ENCODE measurements around the gene ULBP3.
"Not testable (repeated sequence)": the region's sequence is repeated elsewhere in the genome, so short reads cannot be mapped to it uniquely, and the experiment has no call there.

The ULBP3 gene

DNA sequence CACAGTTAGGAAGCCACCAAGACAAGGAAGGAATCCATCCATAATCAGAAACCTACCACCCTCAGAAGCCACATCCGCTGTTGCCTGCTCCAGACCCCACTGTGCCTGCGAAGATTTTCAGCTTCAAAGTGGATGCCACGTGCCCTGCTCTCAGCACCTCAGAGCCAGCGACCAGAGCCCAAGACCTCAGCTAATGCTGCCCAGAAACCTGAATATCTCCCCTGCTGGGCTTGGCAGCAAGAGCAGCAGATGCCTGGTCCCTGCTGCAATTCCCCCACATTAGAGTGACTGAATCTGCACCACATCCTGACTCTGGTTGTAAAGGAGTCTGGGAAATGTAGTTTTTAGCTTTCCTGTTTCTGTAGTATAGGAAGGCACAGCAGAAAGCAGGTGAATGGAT is 10.7 kb upstream of the ULBP3 start:
- peak in 1 of 3 donors; percentile 14 for DNase-seq
- Histone ChIP-seq H3K27me3 (replicated peaks; ENCODE audit: control insufficient read depth, insufficient read depth, low read length, poor library complexity, severe bottlenecking) (no peaks in the 10 kb centered on the region), H3K36me3 (ENCODE audit: control insufficient read depth, insufficient read depth, low read length) (no peaks in the 10 kb centered on the region), H3K4me3 (ENCODE audit: insufficient read depth, low read depth, low read length, poor library complexity, severe bottlenecking) (no peak overlapping the region), H3K27ac (ENCODE audit: insufficient read depth, low read length, poor library complexity, severe bottlenecking) (no peak overlapping the region), H3K4me1 (ENCODE audit: control insufficient read depth, insufficient read depth, low read length, poor library complexity, severe bottlenecking) (no peaks in the 10 kb centered on the region), H3K9me3 (ENCODE audit: control insufficient read depth, low read length) (no peaks in the 10 kb centered on the region)

DNA sequence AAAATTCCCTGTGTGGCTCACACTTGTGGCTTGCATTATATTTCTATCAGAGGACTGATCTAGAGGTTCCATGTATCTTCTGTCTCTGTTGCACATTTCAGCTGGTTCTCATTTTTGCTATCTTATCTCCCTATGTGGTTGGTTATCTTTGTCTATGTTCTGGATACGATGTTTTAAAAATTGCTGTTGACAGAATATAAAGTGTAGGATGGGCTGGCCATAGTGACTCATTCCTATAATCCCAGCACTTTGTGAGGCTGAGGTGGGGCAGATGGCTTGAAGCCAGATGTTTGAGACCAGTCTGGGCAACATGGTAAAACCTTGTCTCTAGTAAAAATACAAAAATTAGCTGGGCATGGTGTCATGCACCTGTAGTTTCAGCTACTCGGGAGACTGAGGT is 9.9 kb upstream of the ULBP3 start:
- no peaks in the 10 kb centered on the region for H3K4me1 ChIP-seq (ENCODE audit: control insufficient read depth, insufficient read depth, low read length, poor library complexity, severe bottlenecking)
- no peaks in the 10 kb centered on the region for H3K9me3 ChIP-seq (ENCODE audit: control insufficient read depth, low read length)
- no peaks in the 10 kb centered on the region for H3K36me3 ChIP-seq (ENCODE audit: control insufficient read depth, insufficient read depth, low read length)
- DNase-seq, result no peak
- H3K4me3 ChIP-seq (ENCODE audit: insufficient read depth, low read depth, low read length, poor library complexity, severe bottlenecking), result no peak overlapping the region
- H3K27me3 ChIP-seq (replicated peaks; ENCODE audit: control insufficient read depth, insufficient read depth, low read length, poor library complexity, severe bottlenecking), result no peaks in the 10 kb centered on the region
- H3K27ac ChIP-seq (ENCODE audit: insufficient read depth, low read length, poor library complexity, severe bottlenecking), result no peak overlapping the region

DNA sequence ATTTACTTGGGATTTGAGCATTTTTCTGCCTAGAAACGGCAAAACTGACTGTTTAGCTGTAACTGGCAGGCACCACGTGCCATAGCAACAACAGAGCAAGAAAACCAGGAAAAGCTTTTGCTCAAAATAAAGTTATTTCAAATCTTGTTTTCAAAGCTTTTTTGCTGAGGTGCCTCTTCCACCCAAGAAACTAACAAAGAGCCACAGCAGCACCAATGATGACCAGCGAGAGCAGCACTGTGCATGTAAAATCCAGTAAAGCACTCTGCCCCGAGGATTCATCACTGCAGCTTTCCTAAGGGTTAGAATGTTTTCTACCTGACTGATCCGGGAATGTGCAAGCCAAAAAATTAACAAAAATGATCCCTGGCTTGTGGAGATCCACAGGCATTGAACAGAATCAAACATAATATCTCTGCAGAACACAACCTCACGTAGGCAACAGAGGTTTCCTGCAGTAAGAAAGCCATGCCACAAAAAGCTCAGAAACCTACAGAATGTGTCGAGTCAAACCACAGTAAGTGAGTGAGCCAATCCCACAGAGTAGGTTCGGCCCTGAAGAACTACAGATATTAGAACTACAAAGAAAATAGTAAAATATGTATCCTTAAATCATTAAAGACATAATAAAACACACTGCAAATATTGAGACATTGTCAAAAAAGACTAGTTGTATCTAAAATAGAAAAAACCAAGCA is 7.4 kb upstream of the ULBP3 start:
- no peak for DNase-seq
- Histone ChIP-seq H3K36me3 (ENCODE audit: control insufficient read depth, insufficient read depth, low read length) (no peaks in the 10 kb centered on the region), H3K4me3 (ENCODE audit: insufficient read depth, low read depth, low read length, poor library complexity, severe bottlenecking) (no peak overlapping the region), H3K27ac (ENCODE audit: insufficient read depth, low read length, poor library complexity, severe bottlenecking) (no peak overlapping the region), H3K9me3 (ENCODE audit: control insufficient read depth, low read length) (no peaks in the 10 kb centered on the region), H3K27me3 (replicated peaks; ENCODE audit: control insufficient read depth, insufficient read depth, low read length, poor library complexity, severe bottlenecking) (no peaks in the 10 kb centered on the region), H3K4me1 (ENCODE audit: control insufficient read depth, insufficient read depth, low read length, poor library complexity, severe bottlenecking) (no peaks in the 10 kb centered on the region)

DNA sequence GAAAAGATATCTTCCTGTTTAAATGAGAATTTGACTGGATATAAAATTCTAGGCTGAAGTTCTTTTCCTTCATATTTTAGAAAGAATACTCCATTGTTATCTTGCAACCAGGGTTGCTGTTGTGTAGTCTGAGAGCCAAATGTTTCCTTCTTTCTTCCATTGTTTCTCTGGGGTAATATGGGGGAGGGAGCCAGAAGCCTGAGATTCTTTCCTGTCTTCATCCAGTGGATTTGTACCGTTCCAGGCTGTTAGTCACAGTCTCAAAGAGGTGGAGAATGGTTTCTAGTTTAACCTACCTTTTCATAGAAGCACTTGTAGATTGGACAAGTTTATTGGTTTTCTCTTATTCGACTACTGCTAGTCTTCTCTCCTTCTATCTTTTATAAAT is 6.1 kb upstream of the ULBP3 start:
- H3K27me3 ChIP-seq (replicated peaks; ENCODE audit: control insufficient read depth, insufficient read depth, low read length, poor library complexity, severe bottlenecking), result no peaks in the 10 kb centered on the region
- no peak for DNase-seq
- H3K9me3 ChIP-seq (ENCODE audit: control insufficient read depth, low read length), result no peaks in the 10 kb centered on the region
- H3K4me3 ChIP-seq (ENCODE audit: insufficient read depth, low read depth, low read length, poor library complexity, severe bottlenecking), result no peak overlapping the region
- H3K4me1 ChIP-seq (ENCODE audit: control insufficient read depth, insufficient read depth, low read length, poor library complexity, severe bottlenecking), result no peaks in the 10 kb centered on the region
- H3K36me3 ChIP-seq (ENCODE audit: control insufficient read depth, insufficient read depth, low read length), result no peaks in the 10 kb centered on the region
- H3K27ac ChIP-seq (ENCODE audit: insufficient read depth, low read length, poor library complexity, severe bottlenecking), result no peak overlapping the region

DNA sequence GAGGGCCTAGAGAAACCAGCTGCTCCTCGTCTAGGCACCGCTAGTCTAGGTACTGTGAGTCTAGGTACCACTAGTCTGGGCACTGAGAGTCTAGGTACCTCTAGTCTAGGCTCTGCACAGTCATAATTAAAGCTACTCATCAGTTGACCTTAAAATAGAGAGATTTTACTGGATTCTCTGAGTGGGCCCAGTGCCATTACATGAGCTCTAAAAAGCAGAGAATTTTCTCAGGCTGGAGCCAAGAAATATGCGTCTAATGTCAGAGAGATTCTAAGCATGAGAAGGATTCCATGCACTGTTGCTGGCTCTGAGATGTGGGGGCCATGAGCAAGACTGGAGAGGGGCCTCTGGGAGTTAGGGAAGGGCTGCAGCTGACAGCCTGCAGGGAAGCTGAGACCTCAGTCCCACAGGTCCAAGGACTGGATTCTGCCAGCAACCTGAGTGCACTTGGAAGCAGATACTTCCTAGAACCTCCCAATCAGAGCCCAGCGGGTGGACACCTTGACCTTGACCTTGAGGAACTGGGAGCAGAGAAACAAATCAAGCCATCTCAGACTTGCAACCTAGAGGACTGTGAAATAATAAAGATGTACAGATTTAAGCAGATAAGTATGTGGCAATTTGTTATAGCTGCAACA is 5.6 kb upstream of the ULBP3 start:
- H3K9me3 ChIP-seq (ENCODE audit: control insufficient read depth, low read length); H3K27ac ChIP-seq (ENCODE audit: insufficient read depth, low read length, poor library complexity, severe bottlenecking); H3K27me3 ChIP-seq (replicated peaks; ENCODE audit: control insufficient read depth, insufficient read depth, low read length, poor library complexity, severe bottlenecking); H3K4me3 ChIP-seq (ENCODE audit: insufficient read depth, low read depth, low read length, poor library complexity, severe bottlenecking); H3K4me1 ChIP-seq (ENCODE audit: control insufficient read depth, insufficient read depth, low read length, poor library complexity, severe bottlenecking); DNase-seq; H3K36me3 ChIP-seq (ENCODE audit: control insufficient read depth, insufficient read depth, low read length): not testable (repeated sequence)

DNA sequence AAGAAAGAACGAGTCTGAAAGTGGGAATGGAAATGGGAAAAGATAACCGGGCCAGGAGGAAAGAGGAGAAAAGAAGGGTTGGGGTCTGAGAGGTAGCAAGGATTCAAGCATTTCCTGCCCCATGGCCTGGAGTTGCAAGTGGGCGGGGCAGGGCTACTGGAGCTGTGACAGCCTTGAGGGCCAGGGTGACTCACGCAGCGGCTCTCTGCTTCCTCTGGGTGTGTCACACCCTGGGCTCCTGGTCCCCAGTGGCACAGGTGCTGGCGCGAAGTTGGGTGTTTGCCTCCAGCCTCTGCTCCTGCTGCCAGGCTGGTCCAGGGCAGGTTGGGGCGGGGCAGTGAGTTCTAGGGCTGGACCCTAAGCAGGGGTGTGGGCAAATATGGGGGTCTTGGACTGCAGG is 3.3 kb upstream of the ULBP3 start:
- no peaks in the 10 kb centered on the region for H3K36me3 ChIP-seq (ENCODE audit: control insufficient read depth, insufficient read depth, low read length)
- H3K27me3 ChIP-seq (replicated peaks; ENCODE audit: control insufficient read depth, insufficient read depth, low read length, poor library complexity, severe bottlenecking), result no peaks in the 10 kb centered on the region
- no peak overlapping the region for H3K27ac ChIP-seq (ENCODE audit: insufficient read depth, low read length, poor library complexity, severe bottlenecking)
- H3K4me3 ChIP-seq (ENCODE audit: insufficient read depth, low read depth, low read length, poor library complexity, severe bottlenecking), result no peak overlapping the region
- H3K4me1 ChIP-seq (ENCODE audit: control insufficient read depth, insufficient read depth, low read length, poor library complexity, severe bottlenecking), result no peaks in the 10 kb centered on the region
- H3K9me3 ChIP-seq (ENCODE audit: control insufficient read depth, low read length), result no peaks in the 10 kb centered on the region
- DNase-seq, result peak in 2 of 3 donors; percentile 21 to 26

DNA sequence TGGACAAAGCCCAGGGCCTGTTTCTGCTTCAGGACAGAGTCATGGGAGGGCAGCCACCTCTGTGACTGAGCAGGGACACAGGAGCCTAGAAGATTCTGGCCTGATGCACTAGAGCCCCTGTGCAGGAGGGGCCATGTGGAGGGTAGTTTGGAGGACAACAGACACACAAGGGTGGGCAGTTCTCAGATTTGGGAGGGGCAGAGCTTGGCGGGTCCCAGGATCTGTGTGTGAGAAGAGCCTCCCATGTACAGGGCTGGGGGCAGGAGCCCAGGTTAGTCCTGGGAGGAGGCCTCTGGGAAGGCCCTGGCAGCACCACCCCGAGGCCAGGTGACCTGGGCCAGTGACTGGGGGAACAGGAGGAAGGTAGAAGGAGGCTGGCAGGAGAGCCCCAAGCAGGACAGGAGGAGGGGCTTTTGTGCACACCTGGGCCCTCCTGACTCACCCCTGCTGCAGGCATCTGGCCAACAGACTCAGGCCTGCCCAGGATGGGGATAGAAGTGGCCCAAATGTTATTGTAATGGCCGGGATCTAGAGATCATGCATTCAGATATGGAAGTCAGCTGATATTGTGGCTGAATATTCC is 1.4 kb upstream of the ULBP3 start:
- H3K27me3 ChIP-seq (replicated peaks; ENCODE audit: control insufficient read depth, insufficient read depth, low read length, poor library complexity, severe bottlenecking), result no peaks in the 10 kb centered on the region
- no peaks in the 10 kb centered on the region for H3K4me1 ChIP-seq (ENCODE audit: control insufficient read depth, insufficient read depth, low read length, poor library complexity, severe bottlenecking)

DNA sequence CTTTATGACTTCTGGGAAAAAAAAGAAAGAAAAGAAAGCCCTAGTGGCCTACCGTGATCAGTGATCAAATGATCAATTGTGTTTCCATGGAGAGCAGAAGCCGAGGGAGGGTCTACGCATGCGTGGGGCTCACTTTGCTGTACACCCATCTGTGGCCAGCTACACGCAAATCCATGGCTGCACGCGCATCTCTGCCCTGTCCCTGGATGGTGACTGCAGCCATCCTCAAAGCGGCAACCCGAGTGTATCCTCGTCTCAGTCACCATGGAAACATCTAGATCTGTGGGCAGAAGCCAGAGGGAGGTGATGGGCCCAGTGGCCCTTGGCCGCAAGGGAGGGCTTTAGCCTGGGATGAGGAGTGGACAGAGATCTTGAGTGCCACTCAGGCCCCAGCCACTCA is 785 bp upstream of the ULBP3 start:
- peak overlapping the region; percentile 87 for H3K4me3 ChIP-seq (ENCODE audit: insufficient read depth, low read depth, low read length, poor library complexity, severe bottlenecking)

More for the DNA sequence above, 1.4 kb upstream of the ULBP3 start:
- no peak overlapping the region for H3K27ac ChIP-seq (ENCODE audit: insufficient read depth, low read length, poor library complexity, severe bottlenecking)
- DNase-seq, result no peak
- no peaks in the 10 kb centered on the region for H3K9me3 ChIP-seq (ENCODE audit: control insufficient read depth, low read length)
- no peak overlapping the region for H3K4me3 ChIP-seq (ENCODE audit: insufficient read depth, low read depth, low read length, poor library complexity, severe bottlenecking)
- H3K36me3 ChIP-seq (ENCODE audit: control insufficient read depth, insufficient read depth, low read length), result no peaks in the 10 kb centered on the region

DNA sequence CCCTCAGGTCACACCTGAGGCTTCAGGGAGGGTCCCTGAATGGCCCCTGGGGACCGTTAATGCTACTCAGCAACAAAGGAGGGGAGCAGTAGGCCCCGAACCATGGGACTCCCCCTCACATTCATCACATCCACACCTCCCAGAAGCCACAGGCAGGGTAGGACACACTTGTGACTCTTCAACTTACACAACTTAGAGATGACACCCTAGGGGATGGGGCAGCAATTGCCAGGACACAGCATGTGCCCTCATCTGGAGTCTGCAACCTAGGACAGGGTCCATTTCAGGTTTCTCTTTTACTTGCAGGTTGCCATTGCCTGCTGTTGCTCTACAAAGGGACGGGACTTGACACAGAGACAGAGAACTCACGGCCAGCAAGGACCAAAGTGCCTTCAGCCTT is 770 bp downstream of the ULBP3 start:
- H3K27me3 ChIP-seq (replicated peaks; ENCODE audit: control insufficient read depth, insufficient read depth, low read length, poor library complexity, severe bottlenecking), result no peaks in the 10 kb centered on the region
- no peaks in the 10 kb centered on the region for H3K9me3 ChIP-seq (ENCODE audit: control insufficient read depth, low read length)
- no peak overlapping the region for H3K27ac ChIP-seq (ENCODE audit: insufficient read depth, low read length, poor library complexity, severe bottlenecking)
- DNase-seq, result no peak
- peak overlapping the region; percentile 87 for H3K4me3 ChIP-seq (ENCODE audit: insufficient read depth, low read depth, low read length, poor library complexity, severe bottlenecking)
- H3K4me1 ChIP-seq (ENCODE audit: control insufficient read depth, insufficient read depth, low read length, poor library complexity, severe bottlenecking), result no peaks in the 10 kb centered on the region
- no peaks in the 10 kb centered on the region for H3K36me3 ChIP-seq (ENCODE audit: control insufficient read depth, insufficient read depth, low read length)

More for the DNA sequence above, 785 bp upstream of the ULBP3 start:
- H3K36me3 ChIP-seq (ENCODE audit: control insufficient read depth, insufficient read depth, low read length), result no peaks in the 10 kb centered on the region
- no peaks in the 10 kb centered on the region for H3K9me3 ChIP-seq (ENCODE audit: control insufficient read depth, low read length)
- H3K4me1 ChIP-seq (ENCODE audit: control insufficient read depth, insufficient read depth, low read length, poor library complexity, severe bottlenecking), result no peaks in the 10 kb centered on the region
- H3K27me3 ChIP-seq (replicated peaks; ENCODE audit: control insufficient read depth, insufficient read depth, low read length, poor library complexity, severe bottlenecking), result no peaks in the 10 kb centered on the region
- H3K27ac ChIP-seq (ENCODE audit: insufficient read depth, low read length, poor library complexity, severe bottlenecking), result no peak overlapping the region
- no peak for DNase-seq

DNA sequence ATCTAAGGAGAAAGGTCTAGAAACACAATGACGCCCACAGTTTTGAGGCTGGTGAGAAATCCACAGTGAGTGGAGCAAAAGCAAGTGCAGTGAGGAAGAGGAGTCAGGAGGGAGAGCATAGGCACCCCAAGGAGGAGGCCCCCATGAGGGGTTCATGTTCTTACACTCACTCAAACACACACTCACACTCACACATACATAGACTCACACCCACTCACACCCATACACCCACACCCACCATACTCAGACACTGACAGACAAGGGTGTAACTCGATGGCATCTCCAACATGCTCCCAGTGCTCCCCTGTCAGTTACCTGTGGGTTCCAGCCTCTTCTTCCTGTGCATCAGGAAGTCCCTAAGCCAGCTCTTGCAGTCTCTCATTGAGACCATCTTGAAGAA is 3.8 kb downstream of the ULBP3 start:
- DNase-seq, result no peak
- H3K27me3 ChIP-seq (replicated peaks; ENCODE audit: control insufficient read depth, insufficient read depth, low read length, poor library complexity, severe bottlenecking), result no peaks in the 10 kb centered on the region

More for the DNA sequence above, 3.8 kb downstream of the ULBP3 start:
- no peaks in the 10 kb centered on the region for H3K36me3 ChIP-seq (ENCODE audit: control insufficient read depth, insufficient read depth, low read length)
- no peaks in the 10 kb centered on the region for H3K9me3 ChIP-seq (ENCODE audit: control insufficient read depth, low read length)
- H3K27ac ChIP-seq (ENCODE audit: insufficient read depth, low read length, poor library complexity, severe bottlenecking), result no peak overlapping the region
- no peaks in the 10 kb centered on the region for H3K4me1 ChIP-seq (ENCODE audit: control insufficient read depth, insufficient read depth, low read length, poor library complexity, severe bottlenecking)
- no peak overlapping the region for H3K4me3 ChIP-seq (ENCODE audit: insufficient read depth, low read depth, low read length, poor library complexity, severe bottlenecking)

Data from effector memory CD4-positive, alpha-beta T cell (primary cell).